ENCODE measurements around the gene MPDU1. TPM values are rescaled to one million over a fixed set of nuclear protein-coding genes. Genes with fewer than 3 reads are reported as not detected.

The MPDU1 gene
- total and polyA plus RNA-seq, 2 of the 13 experiments (the other 11 are each of a cell fraction or from before 2014, with no cell fraction given): 112 to 167 TPM

DNA sequence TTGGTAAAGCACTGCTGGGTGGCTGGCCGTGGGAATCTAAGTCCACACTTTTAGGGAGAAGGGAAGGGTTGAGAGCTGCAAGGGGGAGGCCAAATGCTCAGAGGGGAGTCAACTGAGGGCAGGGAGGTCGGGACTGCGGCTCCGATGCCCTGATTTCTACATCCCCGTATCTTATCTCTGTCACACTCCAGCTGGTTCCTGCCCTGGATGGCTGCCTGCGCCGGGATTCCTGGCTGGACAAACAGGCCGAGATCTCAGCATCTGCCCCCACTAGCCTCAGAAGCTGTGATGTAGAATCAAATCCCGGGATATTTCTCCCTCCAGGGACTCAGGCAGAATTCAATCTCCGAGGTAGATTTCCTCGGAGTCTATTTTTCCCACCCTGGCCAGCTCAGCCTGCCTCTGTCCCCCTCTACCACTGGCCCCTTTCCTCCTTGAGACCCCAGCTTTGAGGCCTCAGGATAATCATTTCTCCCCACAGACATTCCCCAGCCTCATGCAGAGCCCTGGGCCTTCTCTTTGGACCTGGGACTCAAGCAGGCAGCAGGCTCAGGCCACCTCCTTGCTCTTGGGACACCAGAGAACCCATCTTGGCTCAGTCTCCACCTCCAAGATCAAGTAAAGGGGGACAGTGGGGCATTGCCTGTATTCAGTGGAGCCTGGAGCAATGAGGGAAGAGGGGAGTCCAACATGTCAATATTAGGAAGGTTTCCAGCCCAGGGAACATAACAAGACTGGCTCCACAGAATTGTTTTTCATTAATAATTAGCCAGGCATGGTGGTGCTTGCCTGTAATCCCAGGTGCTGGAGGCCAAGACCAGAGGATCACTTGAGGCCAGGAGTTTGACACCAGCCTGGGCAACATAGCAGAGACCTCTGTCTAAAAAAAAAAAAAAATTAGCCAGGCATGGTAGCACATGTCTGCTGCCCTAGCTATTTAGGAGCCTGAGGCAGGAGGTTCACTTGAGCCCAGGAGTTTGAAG is 48.0 kb downstream of the MPDU1 start (continued):
- TF ChIP-seq, protein P1, sequence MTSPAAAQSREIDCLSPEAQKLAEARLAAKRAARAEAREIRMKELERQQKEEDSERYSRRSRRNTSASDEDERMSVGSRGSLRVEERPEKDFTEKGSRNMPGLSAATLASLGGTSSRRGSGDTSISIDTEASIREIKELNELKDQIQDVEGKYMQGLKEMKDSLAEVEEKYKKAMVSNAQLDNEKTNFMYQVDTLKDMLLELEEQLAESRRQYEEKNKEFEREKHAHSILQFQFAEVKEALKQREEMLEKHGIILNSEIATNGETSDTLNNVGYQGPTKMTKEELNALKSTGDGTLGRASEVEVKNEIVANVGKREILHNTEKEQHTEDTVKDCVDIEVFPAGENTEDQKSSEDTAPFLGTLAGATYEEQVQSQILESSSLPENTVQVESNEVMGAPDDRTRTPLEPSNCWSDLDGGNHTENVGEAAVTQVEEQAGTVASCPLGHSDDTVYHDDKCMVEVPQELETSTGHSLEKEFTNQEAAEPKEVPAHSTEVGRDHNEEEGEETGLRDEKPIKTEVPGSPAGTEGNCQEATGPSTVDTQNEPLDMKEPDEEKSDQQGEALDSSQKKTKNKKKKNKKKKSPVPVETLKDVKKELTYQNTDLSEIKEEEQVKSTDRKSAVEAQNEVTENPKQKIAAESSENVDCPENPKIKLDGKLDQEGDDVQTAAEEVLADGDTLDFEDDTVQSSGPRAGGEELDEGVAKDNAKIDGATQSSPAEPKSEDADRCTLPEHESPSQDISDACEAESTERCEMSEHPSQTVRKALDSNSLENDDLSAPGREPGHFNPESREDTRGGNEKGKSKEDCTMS (CRISPR knock-in tag; conservative IDR thresholded peaks at IDR 0.05): no peak
- no peak for TF ChIP-seq ZSCAN9 (CRISPR knock-in tag; IDR thresholded peaks at IDR 0.05; ENCODE audit: borderline replicate concordance)
- TF ChIP-seq XBP1 (CRISPR knock-in tag; IDR thresholded peaks at IDR 0.05): no peak
- 0 out of 2 replicates have a peak, but pooled peaks have one; percentile 15 for TF ChIP-seq HNF4A (CRISPR knock-in tag; IDR thresholded peaks at IDR 0.05)
- TF ChIP-seq RAD21 (CRISPR knock-in tag; IDR thresholded peaks at IDR 0.05): no peak
- no peak for TF ChIP-seq MED8 (CRISPR knock-in tag; IDR thresholded peaks at IDR 0.05; ENCODE audit: insufficient replicate concordance)
- TF ChIP-seq U2AF1 (optimal IDR thresholded peaks at IDR 0.05; ENCODE audit: low read depth, low read length): no peak
- no peak for TF ChIP-seq CREB1 (IDR thresholded peaks at IDR 0.05)
- TF ChIP-seq CREB1 (CRISPR knock-in tag; IDR thresholded peaks at IDR 0.05): no peak
- TF ChIP-seq PAWR (CRISPR knock-in tag; IDR thresholded peaks at IDR 0.05; ENCODE audit: borderline replicate concordance): no peak
- TF ChIP-seq REXO4 (CRISPR knock-in tag; IDR thresholded peaks at IDR 0.05; ENCODE audit: borderline replicate concordance): no peak
- TF ChIP-seq HCFC1 (IDR thresholded peaks at IDR 0.05; ENCODE audit: low read depth, low read length): no peak
- TF ChIP-seq GFI1 (CRISPR knock-in tag; IDR thresholded peaks at IDR 0.05; ENCODE audit: borderline replicate concordance): no peak
- TF ChIP-seq NFYB (CRISPR knock-in tag; IDR thresholded peaks at IDR 0.05): no peak
- TF ChIP-seq NCOA1 (CRISPR knock-in tag; IDR thresholded peaks at IDR 0.05): no peak
- 0 out of 2 replicates have a peak, but pooled peaks have one; percentile 14 for TF ChIP-seq SOX5 (CRISPR knock-in tag; IDR thresholded peaks at IDR 0.05; ENCODE audit: borderline replicate concordance)
- TF ChIP-seq BHLHE40 (IDR thresholded peaks at IDR 0.05; ENCODE audit: low read length): no peak
- TF ChIP-seq, protein P2, sequence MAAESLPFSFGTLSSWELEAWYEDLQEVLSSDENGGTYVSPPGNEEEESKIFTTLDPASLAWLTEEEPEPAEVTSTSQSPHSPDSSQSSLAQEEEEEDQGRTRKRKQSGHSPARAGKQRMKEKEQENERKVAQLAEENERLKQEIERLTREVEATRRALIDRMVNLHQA (CRISPR knock-in tag; IDR thresholded peaks at IDR 0.05): no peak
- TF ChIP-seq NR3C1 (CRISPR knock-in tag; IDR thresholded peaks at IDR 0.05): no peak
- 0 out of 2 replicates have a peak, but pooled peaks have one; percentile 13 for TF ChIP-seq ETV5 (CRISPR knock-in tag; IDR thresholded peaks at IDR 0.05; ENCODE audit: borderline replicate concordance)
- TF ChIP-seq HOXA9 (CRISPR knock-in tag; IDR thresholded peaks at IDR 0.05; ENCODE audit: borderline replicate concordance): no peak
- TF ChIP-seq ZEB1 (IDR thresholded peaks at IDR 0.05; ENCODE audit: insufficient replicate concordance, low read depth): no peak
- TF ChIP-seq SP140L (CRISPR knock-in tag; IDR thresholded peaks at IDR 0.05; ENCODE audit: borderline replicate concordance): no peak
- TF ChIP-seq, protein P3, sequence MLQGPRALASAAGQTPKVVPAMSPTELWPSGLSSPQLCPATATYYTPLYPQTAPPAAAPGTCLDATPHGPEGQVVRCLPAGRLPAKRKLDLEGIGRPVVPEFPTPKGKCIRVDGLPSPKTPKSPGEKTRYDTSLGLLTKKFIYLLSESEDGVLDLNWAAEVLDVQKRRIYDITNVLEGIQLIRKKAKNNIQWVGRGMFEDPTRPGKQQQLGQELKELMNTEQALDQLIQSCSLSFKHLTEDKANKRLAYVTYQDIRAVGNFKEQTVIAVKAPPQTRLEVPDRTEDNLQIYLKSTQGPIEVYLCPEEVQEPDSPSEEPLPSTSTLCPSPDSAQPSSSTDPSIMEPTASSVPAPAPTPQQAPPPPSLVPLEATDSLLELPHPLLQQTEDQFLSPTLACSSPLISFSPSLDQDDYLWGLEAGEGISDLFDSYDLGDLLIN (CRISPR knock-in tag; IDR thresholded peaks at IDR 0.05; ENCODE audit: borderline replicate concordance): no peak
- no peak for TF ChIP-seq SRSF1 (optimal IDR thresholded peaks at IDR 0.05; ENCODE audit: low read depth, low read length)
- TF ChIP-seq, protein P4, sequence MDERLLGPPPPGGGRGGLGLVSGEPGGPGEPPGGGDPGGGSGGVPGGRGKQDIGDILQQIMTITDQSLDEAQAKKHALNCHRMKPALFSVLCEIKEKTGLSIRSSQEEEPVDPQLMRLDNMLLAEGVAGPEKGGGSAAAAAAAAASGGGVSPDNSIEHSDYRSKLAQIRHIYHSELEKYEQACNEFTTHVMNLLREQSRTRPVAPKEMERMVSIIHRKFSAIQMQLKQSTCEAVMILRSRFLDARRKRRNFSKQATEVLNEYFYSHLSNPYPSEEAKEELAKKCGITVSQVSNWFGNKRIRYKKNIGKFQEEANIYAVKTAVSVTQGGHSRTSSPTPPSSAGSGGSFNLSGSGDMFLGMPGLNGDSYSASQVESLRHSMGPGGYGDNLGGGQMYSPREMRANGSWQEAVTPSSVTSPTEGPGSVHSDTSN (CRISPR knock-in tag; IDR thresholded peaks at IDR 0.05): no peak

All from HepG2 (cell line).